CD4-positive, alpha-beta T cell treated with Interleukin-4 for 1 hour (primary cell): ENCODE results near the gene TMEM94.
"Not testable (repeated sequence)": the region's sequence is repeated elsewhere in the genome, so short reads cannot be mapped to it uniquely, and the experiment has no call there.

Experiments
- DNase-seq, 2 donors: peaks; one replicate each; pipeline ENCODE4 v3.0.0-alpha.2; 2020 to 2022

The TMEM94 gene

DNA sequence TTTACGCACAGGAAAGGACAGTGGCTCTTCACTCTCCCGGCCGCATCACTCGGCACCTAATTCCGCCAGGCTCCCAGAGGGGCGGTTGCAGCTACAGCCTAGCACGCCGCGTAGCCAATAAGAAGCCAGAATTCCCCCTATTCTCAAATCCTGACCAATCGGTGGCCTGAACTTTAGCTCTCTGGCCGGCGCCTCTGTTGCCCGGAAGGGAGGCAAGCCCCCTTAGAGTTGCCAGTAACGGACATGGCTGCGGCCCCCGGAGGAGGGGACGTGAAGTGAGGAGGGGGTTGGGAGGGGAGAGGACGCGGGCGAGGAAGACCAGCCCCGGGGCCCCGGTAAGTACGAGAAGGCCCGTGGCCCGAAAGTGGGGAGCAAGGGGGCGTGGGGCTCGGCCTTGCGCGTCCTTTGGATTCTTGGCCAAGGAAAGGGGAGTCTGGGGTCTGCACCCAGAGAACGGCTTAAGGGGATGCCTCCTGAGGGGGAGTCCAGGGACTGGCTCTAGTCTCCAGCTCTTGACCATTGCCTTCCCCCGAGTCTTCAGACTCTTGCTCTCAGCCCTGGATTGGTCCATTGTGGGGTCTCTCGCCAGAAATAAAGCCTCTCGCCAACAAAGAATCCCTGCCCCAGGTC is at the start of gene TMEM94:
Gene TMEM94, plus strand, starts transcription at position 219 of the 630 bp plus-strand sequence. CDS start 15,271 bp downstream, outside the sequence.
- DNase-seq = peak; percentile 95 to 96

DNA sequence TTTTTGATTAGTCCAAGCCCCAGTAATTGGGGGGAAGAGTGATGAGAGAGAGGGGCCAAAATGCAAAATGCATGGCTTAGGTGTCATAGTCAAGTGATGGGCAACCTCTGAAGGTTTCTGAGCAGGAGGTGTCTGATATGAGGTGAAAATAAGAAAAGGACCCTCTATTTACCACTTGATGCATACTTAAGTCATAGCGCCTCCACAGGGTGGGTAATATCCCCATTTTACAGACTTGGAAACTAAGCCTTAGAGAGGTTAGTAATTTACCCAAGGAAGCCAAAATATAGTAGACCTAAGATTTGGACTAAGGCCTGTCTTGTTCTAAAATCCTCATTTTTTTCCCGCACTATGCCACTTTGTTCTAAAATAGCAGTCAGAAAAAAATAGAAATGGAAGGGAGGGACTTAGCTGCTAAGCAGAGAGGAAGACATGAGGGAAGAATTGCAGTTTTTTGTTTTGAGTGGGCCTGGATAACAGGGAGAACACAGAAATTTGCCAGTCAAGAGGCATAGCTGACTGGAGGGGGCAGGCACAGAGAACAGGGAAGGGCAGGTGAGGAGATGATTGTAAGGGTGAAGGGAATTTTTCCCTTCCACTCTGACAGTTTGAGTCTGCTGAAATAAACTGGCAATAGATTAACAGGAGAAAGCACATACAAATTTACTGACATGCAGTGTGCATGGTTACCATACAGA is 48.6 kb upstream of the TMEM94 start:
- DNase-seq = no peak

DNA sequence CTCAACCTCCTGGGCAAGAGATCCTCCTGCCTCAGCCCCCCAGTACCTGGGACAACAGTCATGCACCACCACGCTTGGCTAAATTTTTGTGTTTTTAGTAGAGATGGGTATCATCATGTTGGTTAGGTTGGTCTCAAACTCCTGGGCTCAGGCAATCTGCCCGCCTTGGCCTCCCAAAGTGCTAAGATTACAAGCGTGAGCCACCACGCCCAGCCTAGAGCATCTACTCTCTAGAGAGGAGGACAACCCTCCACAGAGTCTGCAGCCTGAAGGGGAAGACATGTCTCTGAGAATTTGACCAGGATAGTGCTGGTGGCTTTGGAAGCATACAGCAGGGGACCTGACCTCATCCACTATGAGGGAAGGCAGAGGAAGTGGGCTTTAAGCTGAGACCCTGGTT is 46.3 kb upstream of the TMEM94 start:
- DNase-seq = no peak

DNA sequence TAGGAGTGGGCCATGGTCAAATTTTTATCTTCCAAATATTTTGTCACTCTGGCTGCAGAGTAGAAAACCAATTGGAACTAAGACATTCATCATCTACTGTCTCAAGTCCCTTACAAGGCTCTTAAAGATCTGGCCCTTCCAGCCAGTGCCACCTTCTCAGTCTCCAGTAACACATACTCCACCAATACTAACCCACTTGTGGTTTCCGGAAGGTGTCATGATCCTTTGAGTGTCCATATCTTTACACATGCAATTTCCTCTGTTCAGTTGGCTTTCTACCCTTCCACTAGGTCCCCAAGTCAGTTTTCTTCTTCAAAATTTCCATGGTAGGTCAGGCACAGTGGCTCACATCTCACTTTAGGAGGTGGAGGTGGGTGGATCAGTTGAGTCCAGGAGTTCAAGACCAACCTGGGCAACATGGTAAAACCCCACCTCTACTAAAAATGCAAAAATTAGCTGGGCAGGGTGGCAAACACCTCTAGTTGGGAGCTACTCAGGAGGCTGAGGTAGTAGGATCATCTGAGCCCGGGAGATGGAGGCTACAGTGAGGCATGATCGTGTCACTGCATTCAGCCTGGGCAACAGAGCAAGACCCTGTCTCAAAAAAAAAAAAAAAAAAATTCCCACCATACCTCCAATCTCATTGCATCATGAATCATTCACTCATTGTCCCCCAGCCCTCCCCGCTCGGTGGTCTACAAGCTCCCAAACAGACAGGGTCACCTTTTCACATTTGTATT is 44.9 kb upstream of the TMEM94 start:
- no peak for DNase-seq

DNA sequence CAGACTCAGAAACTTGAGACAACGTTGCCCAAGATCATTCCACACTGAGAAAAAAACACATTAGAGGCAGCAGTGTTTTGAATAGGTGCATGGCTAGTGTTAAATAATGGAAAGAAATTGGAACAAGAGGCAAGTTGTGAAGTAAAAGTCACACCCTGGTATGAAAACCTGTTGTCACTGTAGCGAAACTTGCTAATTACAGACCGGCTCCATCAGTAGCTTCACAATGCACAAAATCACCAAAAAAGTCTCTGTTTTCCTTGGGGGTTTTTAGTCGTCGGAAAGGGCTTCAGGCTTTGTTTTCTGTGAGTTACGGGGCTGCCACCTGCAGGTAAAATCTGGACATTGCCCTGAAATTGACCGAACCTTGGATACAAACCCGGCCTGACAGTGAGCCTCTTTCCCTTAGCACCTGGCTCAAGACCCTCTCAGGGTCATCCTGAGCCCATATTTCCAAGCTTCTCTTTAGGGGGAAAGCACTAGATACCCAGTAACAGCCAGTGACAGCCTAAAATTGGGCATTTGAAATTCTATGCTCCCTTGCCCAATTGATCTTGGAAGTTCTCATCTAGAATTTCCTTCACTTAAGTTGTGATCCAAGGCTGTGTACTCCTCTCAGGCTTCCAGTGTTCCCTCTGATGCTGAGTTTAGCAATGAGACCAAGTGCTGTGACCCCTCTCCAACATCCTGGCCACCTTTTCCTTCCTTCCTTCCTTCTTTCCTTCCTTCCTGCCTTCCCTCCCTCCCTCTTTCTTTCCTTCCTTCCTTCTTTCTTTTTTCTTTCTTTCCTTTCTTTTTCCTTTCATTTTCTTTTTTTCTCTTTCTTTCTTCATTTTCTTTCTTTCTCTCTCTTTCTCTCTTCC is 43.7 kb upstream of the TMEM94 start:
- DNase-seq = peak; percentile 77 to 82

DNA sequence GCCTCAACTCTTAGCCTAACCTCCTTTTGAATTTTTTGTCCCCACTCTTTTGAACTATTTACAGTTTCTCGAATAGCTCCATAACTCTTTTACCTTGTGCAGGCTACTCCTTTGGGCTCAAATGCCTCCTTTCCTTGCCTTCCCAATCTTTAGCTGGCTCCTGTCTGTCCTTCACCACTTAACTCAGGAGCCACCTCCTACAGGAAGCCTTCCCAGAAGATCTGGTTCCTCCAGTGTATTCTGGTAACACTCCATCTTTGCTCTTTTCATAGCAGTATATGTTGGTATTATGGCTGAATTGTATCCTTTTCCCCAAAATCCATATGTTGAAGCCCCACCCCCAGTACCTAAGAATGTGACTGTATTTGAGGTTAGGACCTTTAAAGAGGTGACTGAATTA is 41.9 kb upstream of the TMEM94 start:
- DNase-seq = no peak

DNA sequence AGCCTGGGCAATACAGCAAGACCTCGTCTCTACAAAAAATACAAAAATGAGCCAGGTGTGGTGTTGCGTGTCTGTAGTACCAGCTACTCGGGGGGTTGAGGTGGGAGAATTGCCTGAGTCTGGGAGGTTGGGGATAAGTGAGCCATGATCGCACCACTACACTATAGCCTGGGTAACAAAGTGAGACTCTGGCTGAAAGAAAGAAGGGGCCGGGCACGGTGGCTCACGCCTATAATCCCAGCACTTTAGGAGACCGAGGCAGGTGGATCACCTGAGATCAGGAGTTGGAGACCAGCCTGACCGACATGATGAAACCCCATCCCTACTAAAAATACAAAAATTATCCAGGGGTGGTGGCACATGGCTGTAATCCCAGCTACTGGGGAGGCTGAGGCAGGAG is 40.4 kb upstream of the TMEM94 start:
- no peak for DNase-seq

DNA sequence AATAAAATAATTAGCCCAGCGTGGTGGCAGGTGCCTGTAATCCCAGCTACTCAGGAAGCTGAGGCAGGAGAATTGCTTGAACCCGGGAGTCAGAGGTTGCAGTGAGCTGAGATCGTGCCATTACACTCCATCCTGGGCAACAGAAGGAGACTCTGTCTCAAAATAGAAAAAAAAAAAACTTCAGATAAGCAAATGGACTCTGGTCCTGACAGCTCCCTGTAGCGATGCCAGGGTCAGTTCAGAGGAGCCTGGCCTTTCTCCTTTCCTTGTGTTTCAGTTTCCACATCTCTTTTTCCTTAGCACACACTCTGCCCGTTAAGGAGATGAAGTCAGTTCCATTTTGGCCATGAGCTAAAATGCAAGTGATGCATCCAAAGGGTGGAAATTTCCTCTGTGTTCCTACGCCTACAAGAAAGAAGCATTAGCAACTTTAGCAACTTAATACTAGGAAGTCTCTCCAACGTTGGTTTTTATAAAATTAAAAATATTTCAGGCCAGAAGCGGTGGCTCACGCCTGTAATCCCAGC is 39.3 kb upstream of the TMEM94 start:
- no peak for DNase-seq

DNA sequence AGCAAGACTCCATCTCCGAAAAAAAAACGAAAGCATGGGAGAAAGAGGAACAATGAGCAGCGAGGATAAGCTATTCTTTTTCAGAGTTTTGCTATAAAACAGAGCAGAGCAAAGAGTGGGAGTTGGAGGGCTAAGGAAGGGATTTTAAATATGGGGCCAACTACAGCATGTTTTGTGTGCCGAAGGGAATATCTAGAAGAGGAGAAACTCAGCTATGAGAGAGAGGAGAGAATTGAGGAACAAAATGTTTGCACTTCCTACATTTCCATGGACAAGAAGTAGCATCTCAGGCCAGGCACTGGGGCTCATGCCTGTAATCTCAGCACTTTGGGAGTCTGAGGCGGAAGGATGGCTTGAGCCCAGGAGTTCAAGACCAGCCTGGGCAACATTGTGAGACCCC is 37.9 kb upstream of the TMEM94 start:
- no peak for DNase-seq

DNA sequence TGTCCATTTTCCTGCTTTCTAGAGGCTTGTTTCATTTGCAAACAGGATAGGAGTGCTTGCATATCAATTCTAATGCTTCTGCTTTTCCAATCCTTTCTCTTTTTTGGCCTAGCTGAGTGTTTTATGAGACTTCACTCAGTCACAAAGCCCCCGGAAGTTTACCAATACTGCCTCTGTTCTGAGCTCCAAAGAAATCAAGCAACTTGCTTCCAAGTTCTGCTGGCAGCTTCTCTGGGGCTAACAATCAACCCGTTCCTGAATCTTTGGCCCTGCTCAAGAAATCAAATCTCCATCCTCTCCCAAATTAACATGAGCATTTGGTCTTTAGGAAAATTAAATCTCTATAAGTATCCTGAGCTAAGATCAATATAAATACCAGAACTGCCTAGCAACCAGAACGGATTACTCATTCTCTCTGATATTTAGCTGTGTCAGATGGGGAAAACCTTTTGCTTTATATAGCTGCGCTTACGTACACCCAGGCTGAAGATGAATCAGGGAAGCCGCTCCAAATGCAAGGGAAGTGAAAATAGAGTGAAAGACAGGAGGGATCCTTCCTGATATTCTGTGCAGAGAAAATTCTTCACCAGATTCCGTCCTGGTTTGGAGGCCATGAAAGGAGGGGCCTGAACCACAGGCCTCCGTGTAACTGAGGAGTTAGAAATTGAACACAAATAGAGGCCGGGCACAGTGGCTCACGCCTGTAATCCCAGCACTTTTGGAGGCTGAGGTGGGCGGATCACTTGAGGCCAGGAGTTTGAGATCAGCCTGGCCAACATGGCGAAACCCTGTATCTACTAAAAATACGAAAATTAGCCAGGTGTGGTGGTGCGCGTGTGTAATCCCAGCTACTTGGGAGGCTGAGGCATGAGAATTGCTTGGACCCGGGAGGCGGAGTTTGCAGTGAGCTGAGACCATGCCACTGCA is 27.6 kb upstream of the TMEM94 start:
- DNase-seq = peak in 1 of 2 donors; percentile 27

DNA sequence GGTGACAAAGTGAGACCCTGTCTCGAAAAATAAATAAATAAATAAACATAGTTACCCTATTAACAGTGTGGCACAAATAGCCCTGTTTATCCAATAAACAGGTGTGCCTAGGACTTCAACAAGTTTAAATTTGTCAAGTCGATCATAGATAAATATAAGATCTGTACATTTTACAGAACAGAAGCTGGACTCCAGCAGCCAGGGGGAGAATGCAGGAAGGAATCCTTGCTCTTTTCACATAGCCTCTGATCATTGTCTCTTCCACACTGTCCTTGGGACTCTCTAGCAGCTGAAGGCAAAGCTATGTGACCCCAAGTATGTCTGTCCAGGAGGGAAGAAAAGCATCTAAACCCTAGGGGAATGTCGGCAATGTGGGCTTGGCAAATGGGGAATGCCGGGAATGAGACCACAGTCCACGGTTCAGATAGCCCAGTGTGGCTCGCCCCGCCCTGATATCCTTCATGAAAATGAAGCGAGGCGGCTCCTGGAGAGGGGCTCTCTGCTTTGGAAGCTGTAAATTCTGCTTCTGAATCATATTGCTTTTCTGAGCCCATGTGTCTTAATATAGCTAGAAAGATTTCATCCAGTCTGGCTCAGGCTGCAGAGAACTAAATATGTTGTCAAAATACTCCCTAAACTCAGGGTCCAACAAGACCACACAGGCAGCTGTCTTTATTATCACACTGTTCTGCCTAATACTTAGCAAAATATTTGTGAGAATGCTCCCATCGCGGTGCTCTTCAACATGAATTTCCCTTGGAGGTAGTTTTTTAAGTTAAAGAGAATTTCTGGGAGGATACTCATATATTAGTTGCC is 26.1 kb upstream of the TMEM94 start:
- DNase-seq = no peak

DNA sequence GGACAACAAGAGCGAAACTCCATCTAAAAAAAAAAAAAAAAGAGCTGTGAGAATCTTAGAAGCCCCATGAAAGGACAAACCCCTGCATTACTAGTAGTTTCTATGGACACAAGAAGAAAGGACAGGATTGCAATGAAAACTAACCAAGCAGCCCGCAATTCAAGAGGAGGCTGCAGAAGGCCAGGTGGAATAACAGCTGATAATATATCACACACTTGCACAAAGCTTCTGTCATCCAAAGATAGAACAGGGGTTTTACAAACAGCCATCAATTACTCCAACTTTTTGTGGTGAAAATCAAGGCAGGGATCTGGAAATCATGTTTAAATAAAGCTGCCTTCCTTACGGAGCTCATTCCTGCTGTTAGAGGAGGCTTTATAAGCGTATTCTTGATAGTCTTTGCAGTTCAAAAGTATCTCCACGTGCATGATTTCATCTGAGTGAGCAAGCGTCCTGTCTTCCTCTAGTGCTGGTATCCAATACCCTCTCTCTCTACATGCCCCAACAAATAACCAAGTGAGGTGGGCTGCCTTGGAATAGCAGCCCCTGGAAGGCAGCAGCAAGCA is 23.1 kb upstream of the TMEM94 start:
- DNase-seq = no peak

DNA sequence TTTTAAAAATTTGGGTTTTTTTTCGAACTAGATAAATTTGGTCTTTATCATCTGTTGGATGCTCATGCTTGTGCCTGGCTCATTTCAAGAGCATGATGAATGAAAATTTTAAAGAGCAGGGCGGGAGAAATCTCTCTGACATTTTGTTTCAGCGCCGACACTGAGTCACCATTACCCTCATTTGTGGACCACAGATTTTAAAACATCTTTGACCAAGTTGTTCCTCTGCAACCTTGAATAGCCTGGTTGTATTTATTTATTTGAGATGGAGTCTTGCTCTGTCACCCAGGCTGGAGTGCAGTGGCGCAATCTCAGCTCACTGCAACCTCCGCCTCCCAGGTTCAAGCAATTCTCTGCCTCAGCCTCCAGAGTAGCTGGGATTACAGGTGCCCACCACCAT is 22.0 kb upstream of the TMEM94 start:
- DNase-seq = not testable (repeated sequence)

DNA sequence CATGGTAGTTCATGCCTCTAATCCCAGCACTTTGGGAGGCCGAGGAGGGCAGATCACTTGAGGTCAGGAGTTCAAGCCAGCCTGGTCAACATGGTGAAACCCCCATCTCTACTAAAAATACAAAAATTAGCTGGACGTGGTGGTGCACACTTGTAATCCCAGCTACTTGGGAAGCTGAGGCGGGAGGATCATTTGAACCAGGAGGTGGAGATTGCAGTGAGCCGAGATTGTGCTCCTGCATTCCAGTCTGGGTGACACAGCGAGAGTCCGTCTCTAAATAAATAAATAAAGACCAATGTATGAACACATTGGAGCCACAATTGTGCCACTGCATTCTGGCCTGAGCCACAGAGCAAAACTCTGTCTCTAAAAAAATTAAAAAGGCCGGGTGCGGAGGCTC is 19.0 kb upstream of the TMEM94 start:
- not testable (repeated sequence) for DNase-seq

DNA sequence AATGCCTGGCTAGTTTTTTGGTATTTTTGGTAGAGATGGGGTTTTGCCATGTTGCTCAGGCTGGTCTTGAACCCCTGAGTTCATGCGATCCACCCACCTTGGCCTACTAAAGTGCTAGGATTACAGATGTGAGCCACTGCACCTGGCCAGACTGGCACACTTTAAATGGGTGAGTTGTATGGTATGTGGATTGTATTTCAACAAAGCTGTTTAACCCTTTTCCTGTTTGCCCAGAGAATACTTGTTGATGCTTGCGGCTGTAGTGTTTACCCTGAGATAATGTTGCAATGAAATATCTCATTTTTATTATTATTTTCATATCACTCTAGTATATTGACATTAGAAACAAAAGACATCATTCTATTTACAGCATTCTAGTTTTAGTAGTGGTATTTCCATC is 17.1 kb upstream of the TMEM94 start:
- no peak for DNase-seq

DNA sequence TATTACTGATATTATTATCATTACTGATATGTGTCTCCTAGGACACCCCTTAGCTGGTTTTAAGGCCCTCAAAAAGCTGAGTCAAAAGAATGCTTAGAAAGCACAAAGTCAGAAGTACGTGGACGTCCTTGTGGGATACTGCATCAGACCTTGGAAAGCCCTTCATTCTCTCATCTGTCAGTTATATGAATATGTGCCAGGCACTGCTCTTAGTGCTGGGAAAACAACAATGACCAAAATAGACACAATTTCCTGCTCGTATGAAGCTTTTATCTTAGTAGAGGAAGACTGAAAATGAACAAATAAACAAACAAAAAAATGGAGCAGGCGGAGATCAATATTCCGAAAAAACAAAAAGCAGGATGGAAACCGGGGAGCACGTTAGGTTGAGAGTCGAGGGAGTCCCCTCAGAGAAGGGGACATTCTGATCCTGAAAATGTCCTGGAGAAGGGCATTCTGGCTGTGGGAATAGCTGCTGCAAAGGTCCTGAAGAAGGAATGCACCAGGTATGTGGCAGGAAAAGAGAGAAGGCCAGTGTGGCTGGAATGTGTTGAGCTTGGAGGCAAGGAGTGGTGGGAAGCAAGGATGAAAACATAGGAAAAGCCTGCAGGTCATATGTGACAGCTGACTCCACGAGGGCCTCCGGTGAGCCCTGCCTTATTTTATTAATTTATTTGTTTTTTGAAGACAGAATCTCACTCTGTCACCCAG is 15.5 kb upstream of the TMEM94 start:
- DNase-seq = no peak

DNA sequence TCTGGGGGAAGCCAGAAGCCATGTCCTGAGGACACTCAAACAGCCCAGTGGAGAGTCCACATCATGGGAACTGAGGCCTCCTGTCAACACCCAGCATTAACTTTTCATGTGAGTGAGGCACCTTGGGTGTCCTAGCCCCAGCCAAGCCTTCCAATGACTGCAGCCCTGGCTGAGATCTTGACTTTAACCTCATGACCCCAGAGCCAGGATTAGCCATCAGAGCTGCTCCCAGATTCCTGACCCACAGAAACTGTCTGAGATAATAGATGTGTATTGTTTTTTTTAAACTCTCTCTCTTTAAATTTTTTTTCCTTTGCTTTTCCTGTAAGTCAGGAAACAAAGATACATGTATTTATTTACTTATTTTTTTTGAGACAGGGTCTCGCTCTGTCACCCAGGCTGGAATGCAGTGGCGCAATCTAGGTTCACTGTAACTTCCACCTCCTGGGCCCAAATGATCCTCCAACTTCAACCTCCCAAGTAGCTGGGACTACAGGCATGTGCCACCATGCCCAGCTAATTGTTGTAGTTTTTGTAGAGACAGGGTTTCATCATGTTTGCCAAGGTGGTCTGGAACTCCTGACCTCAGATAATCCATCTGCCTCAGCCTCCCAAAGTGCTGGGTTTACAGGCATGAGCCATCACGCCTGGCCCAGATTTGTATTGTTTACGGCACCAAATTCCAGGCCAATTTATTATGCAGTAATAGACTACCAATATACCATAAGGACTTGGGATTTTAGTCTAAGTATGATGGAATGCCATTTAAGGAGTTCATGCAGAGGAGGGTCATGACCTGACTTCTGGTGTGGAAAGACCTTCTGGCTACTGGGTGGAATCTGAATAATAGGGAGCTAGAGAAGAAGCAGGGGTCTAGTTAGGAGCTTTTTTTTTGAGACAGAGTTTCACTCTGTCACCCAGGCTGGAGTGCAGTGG is 14.0 kb upstream of the TMEM94 start:
- DNase-seq = no peak

DNA sequence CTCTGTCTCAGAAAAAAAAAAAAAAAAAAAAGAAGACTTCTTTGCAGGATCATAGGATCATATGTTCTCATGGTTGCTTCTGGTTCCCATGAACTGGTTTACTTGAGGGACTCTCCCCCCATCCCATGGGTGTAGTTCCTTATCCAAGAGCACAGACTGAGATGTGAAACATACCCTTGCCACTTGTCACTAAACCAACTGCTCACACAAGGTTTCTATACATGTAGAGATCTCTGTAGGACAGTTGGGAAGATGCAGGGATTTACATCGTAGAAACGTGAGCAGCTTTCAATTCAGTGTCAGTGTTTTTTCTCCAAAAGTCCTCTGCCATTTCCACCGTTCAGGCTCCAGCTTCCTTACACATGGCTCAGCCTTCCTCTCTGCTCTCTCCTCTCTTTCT is 11.1 kb upstream of the TMEM94 start:
- DNase-seq = no peak

DNA sequence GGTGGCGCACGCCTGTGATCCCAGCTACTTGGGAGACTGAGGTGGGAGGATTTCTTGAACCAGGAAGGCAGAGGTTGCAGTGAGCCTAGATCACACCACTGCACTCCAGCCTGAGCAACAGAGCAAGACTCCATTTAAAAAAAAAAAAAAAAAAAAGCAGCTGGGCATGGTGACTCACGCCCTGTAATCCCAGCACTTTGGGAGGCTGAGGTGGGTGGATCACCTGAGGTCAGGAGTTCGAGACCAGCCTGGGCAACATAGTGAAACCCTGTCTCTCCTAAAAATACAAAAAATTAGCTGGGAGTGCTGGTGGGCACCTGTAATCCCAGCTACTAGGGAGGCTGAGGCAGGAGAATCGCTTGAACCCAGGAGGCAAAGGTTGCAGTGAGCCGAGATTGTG is 10.5 kb upstream of the TMEM94 start:
- DNase-seq = not testable (repeated sequence)
